Measurements from ENCODE around the gene XYLT2. TPM values are rescaled to one million over a fixed set of nuclear protein-coding genes. Genes with fewer than 3 reads are reported as not detected.

XYLT2 gene
- total RNA-seq, 1 donor from 2014 or later, result 11.0 TPM

DNA sequence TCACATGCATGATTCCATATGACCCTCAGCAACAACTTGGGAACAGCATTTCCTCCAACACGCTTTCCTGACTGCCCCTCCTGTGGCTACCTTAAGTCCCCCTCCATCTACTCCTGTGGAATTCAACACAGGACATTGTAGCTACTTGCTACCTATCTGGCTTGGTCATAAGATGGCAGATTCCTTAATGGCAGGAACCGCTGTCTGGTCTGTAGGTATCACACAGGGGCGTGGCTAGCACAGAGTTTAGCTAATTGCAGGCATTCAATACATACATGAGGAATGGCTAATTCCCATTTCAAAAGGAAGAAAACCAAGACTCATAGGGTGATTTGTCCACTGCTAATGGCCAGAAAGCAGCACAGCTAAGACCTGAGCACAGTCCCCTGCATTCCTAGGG is 42.8 kb downstream of the XYLT2 start:
- H3K36me3 Mint-ChIP-seq (ENCODE audit: unreplicated experiment), result no peaks in the 10 kb centered on the region
- H3K4me1 Mint-ChIP-seq (ENCODE audit: low read depth, unreplicated experiment), result peaks cover 2% of the 10 kb centered on the region
- TF ChIP-seq, protein P1, sequence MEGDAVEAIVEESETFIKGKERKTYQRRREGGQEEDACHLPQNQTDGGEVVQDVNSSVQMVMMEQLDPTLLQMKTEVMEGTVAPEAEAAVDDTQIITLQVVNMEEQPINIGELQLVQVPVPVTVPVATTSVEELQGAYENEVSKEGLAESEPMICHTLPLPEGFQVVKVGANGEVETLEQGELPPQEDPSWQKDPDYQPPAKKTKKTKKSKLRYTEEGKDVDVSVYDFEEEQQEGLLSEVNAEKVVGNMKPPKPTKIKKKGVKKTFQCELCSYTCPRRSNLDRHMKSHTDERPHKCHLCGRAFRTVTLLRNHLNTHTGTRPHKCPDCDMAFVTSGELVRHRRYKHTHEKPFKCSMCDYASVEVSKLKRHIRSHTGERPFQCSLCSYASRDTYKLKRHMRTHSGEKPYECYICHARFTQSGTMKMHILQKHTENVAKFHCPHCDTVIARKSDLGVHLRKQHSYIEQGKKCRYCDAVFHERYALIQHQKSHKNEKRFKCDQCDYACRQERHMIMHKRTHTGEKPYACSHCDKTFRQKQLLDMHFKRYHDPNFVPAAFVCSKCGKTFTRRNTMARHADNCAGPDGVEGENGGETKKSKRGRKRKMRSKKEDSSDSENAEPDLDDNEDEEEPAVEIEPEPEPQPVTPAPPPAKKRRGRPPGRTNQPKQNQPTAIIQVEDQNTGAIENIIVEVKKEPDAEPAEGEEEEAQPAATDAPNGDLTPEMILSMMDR (IDR thresholded peaks at IDR 0.05; ENCODE audit: partially characterized antibody, unreplicated experiment), result no peak
- no peak for DNase-seq
- H3K27me3 Mint-ChIP-seq (ENCODE audit: unreplicated experiment), result peaks cover 2% of the 10 kb centered on the region
- no peak overlapping the region for H3K27ac Mint-ChIP-seq (ENCODE audit: unreplicated experiment)
- no peaks in the 10 kb centered on the region for H3K9me3 Mint-ChIP-seq (ENCODE audit: unreplicated experiment)
- H3K4me3 Mint-ChIP-seq (ENCODE audit: unreplicated experiment), result no peak overlapping the region

DNA sequence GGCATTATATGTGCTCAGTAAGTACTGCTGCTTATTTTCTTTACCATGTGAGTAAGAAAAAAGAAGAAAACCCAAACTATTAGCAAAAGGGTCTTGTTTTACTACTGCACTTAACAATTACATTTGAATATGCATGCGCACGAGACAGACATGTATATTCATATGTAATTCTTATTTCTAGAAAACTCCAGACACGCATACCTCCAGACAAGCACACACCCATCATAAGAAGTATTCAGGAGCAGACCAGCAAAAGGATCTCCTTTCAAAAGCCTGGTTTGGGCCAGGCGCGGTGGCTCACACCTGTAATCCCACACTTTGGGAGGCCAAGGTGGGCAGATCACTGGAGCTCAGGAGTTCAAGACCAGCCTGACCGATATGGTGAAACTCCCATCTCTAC is 43.6 kb downstream of the XYLT2 start:
- Mint-ChIP-seq H3K4me1 (ENCODE audit: low read depth, unreplicated experiment) (peaks cover 2% of the 10 kb centered on the region), H3K27ac (ENCODE audit: unreplicated experiment) (no peak overlapping the region), H3K27me3 (ENCODE audit: unreplicated experiment) (peaks cover 3% of the 10 kb centered on the region), H3K36me3 (ENCODE audit: unreplicated experiment) (no peaks in the 10 kb centered on the region), H3K4me3 (ENCODE audit: unreplicated experiment) (no peak overlapping the region), H3K9me3 (ENCODE audit: unreplicated experiment) (no peaks in the 10 kb centered on the region)
- TF ChIP-seq, protein P1 (IDR thresholded peaks at IDR 0.05; ENCODE audit: partially characterized antibody, unreplicated experiment), result no peak
- no peak for DNase-seq

DNA sequence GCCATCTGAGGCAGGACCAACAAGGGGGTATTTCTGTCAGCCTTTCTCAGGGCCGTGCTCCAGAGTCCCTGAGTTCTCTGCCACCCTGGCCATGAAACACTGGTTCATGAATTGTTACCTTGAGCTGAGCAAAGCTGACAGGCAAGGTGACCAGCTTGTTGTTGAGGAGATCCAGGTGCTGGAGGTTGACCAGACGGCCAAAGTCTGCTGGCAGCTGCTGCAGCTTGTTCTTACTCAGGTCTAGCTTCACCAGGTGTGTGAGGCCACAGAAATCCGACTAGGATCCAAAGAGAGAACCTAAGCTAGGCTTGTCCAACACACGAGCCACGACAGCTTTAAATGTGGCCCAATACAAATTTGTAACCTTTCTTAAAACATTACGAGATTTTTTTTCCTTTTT is 46.7 kb downstream of the XYLT2 start:
- peaks cover 4% of the 10 kb centered on the region for H3K27me3 Mint-ChIP-seq (ENCODE audit: unreplicated experiment)
- H3K27ac Mint-ChIP-seq (ENCODE audit: unreplicated experiment), result no peak overlapping the region
- H3K36me3 Mint-ChIP-seq (ENCODE audit: unreplicated experiment), result no peaks in the 10 kb centered on the region
- DNase-seq, result no peak
- H3K4me1 Mint-ChIP-seq (ENCODE audit: low read depth, unreplicated experiment), result peaks cover 6% of the 10 kb centered on the region
- no peak overlapping the region for H3K4me3 Mint-ChIP-seq (ENCODE audit: unreplicated experiment)
- TF ChIP-seq, protein P1 (IDR thresholded peaks at IDR 0.05; ENCODE audit: partially characterized antibody, unreplicated experiment), result no peak
- H3K9me3 Mint-ChIP-seq (ENCODE audit: unreplicated experiment), result no peaks in the 10 kb centered on the region

DNA sequence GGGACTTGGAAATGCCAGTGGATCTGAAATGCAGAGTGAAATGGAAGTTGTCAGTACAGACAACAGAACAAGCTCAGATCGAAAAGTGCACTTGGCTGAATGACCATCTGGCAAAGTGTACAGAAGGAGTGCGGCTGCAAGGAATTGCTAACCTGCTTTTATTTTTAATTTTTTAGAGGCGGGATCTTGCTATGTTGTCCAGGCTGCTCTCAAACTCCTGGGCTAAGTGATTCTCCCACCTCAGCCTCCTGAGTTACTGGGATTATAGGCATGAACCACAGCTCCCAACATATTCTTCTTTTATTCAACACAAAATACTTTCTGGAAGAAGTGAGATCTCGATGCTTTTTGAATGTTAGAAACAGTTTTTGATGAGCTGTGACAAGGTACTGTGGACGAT is 47.8 kb downstream of the XYLT2 start:
- H3K9me3 Mint-ChIP-seq (ENCODE audit: unreplicated experiment), result no peaks in the 10 kb centered on the region
- H3K36me3 Mint-ChIP-seq (ENCODE audit: unreplicated experiment), result no peaks in the 10 kb centered on the region
- H3K27me3 Mint-ChIP-seq (ENCODE audit: unreplicated experiment), result peaks cover 6% of the 10 kb centered on the region
- peaks cover 6% of the 10 kb centered on the region for H3K4me1 Mint-ChIP-seq (ENCODE audit: low read depth, unreplicated experiment)
- no peak for DNase-seq
- H3K27ac Mint-ChIP-seq (ENCODE audit: unreplicated experiment), result no peak overlapping the region
- H3K4me3 Mint-ChIP-seq (ENCODE audit: unreplicated experiment), result no peak overlapping the region
- TF ChIP-seq, protein P1 (IDR thresholded peaks at IDR 0.05; ENCODE audit: partially characterized antibody, unreplicated experiment), result no peak

DNA sequence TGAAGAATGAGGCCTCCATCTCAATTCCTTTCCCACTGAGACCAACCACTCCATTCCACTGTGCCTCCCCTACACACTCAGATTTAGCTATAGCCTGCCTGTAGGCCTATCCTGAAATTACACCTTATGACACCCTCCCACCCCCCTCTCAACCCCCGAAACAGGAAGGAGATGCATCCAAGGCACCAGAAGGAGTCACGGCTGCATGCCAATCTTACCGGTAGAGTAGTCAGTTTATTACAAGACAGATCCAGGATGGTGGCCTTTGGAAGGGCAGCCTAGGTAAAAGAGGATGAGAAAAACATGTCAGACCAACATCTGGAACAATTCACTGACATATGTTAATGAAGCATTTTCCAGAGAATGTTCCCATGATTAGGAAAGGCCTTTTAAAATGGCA is 48.8 kb downstream of the XYLT2 start:
- H3K27ac Mint-ChIP-seq (ENCODE audit: unreplicated experiment), result no peak overlapping the region
- peaks cover 6% of the 10 kb centered on the region for H3K4me1 Mint-ChIP-seq (ENCODE audit: low read depth, unreplicated experiment)
- no peak overlapping the region for H3K4me3 Mint-ChIP-seq (ENCODE audit: unreplicated experiment)
- peaks cover 1% of the 10 kb centered on the region for H3K9me3 Mint-ChIP-seq (ENCODE audit: unreplicated experiment)
- DNase-seq, result no peak
- H3K36me3 Mint-ChIP-seq (ENCODE audit: unreplicated experiment), result no peaks in the 10 kb centered on the region
- TF ChIP-seq, protein P1 (IDR thresholded peaks at IDR 0.05; ENCODE audit: partially characterized antibody, unreplicated experiment), result no peak
- H3K27me3 Mint-ChIP-seq (ENCODE audit: unreplicated experiment), result peaks cover 6% of the 10 kb centered on the region

Data from glutamatergic neuron (in vitro differentiated cells).